K562 (cell line): ENCODE measurements around the gene EPGN. TPM values are rescaled to one million over a fixed set of nuclear protein-coding genes. Genes with fewer than 3 reads are reported as not detected.

ENCODE experiments used
- ASH1L ChIP-seq: fragments of 450-650 bp; IDR thresholded peaks from 2 replicates; pipeline ENCODE4 v1.6.1; 2018; ENCODE audit warnings: borderline replicate concordance, mild to moderate bottlenecking, low read depth; ENCODE audit not compliant: partially characterized antibody
- ATF3 ChIP-seq, 2 experiments: fragments of 450-650 bp in 1 of 2; sonication (generic) in 1 of 2; formaldehyde crosslinking in 1 of 2; IDR thresholded peaks in 1 of 2; conservative IDR thresholded peaks in 1 of 2; 2 replicates each; pipeline versions ENCODE4 v1.6.1 to v1.8.1; 2016 to 2023; ENCODE audit warnings: mild to moderate bottlenecking in 2 of 2, moderate library complexity in 2 of 2, inconsistent platforms in 1 of 2, missing genetic modification reagents in 1 of 2
- KLF10 ChIP-seq: fragments of 250-450 bp; sonication (Bioruptor Pico); IDR thresholded peaks from 2 replicates; pipeline ENCODE4 v1.6.1; 2021; ENCODE audit warnings: matching md5 sums
- REST ChIP-seq, 2 experiments: fragments of 450-650 bp; formaldehyde crosslinking in 1 of 2; IDR thresholded peaks; 2 replicates each; pipeline versions ENCODE4 v1.4.0 to v1.6.1; 2014 to 2020; ENCODE audit warnings: mild to moderate bottlenecking in 2 of 2, borderline replicate concordance in 1 of 2, low read depth in 1 of 2
- RFX1 ChIP-seq: fragments of 450-650 bp; IDR thresholded peaks from 2 replicates; pipeline ENCODE4 v1.6.1; 2016; ENCODE audit warnings: mild to moderate bottlenecking, moderate library complexity
- YY1 ChIP-seq, 3 experiments: IDR thresholded peaks; 2 replicates each; pipeline ENCODE4 v1.6.1; 2011; ENCODE audit warnings: low read length in 2 of 3, mild to moderate bottlenecking in 2 of 3, moderate library complexity in 2 of 3, borderline replicate concordance in 1 of 3, control low read depth in 1 of 3, low read depth in 1 of 3; ENCODE audit not compliant: insufficient read depth in 3 of 3, insufficient replicate concordance in 2 of 3, control insufficient read depth in 1 of 3, insufficient read length in 1 of 3; ENCODE audit errors: extremely low read depth in 1 of 3
- ZBTB33 ChIP-seq: sonication (generic); formaldehyde crosslinking; IDR thresholded peaks from 2 replicates; pipeline ENCODE4 v1.8.1; 2023; ENCODE audit warnings: mild to moderate bottlenecking, missing genetic modification reagents
- ZNF398 ChIP-seq: fragments of 250-450 bp; sonication (Bioruptor Pico); IDR thresholded peaks from 2 replicates; pipeline ENCODE4 v1.8.0; 2021; ENCODE audit warnings: moderate library complexity, mild to moderate bottlenecking, inconsistent platforms
- ZNF436 ChIP-seq: fragments of 250-450, 450-650 bp; sonication (Bioruptor Pico); formaldehyde crosslinking; IDR thresholded peaks from 2 replicates; pipeline ENCODE4 v1.7.0; 2020; ENCODE audit warnings: mild to moderate bottlenecking
- ZNF507 ChIP-seq: conservative IDR thresholded peaks from 2 replicates; pipeline ENCODE4 v1.6.1; 2017; ENCODE audit warnings: missing genetic modification characterization, missing compliant biosample characterization
- ZNF586 ChIP-seq: fragments of 450-650 bp; formaldehyde crosslinking; conservative IDR thresholded peaks from 2 replicates; pipeline ENCODE4 v1.4.0; 2020; ENCODE audit warnings: mild to moderate bottlenecking, moderate library complexity
- polyA plus RNA-seq, 8 experiments: library from polyadenylated mRNA; depleted of rRNA in 4 of 8; stranded (reverse) in 5 of 8; unstranded in 3 of 8; fragments of >200 nt; fragmentation: Nextera tagmentation in 2 of 8; fragmentation: Illumina TruSeq in 1 of 8; extraction: Ambion mirVana in 2 of 8; extraction: Trizol in 1 of 8; gene quantifications; 2 replicates each; pipeline versions ENCODE4 v1.2.1 to v1.2.3, GENCODE V29; 2011 to 2014; ENCODE audit warnings: inconsistent platforms in 1 of 8, missing spikeins in 1 of 8
- total RNA-seq, 7 experiments: library from RNA; depleted of rRNA in 6 of 7; stranded (reverse); fragments of >200 nt in 6 of 7; fragmentation: Illumina TruSeq in 2 of 7; extraction: Trizol in 2 of 7; gene quantifications; 2 replicates each; pipeline versions ENCODE4 v1.2.1 to v1.2.3, GENCODE V29; 2011 to 2021; ENCODE audit warnings: low replicate concordance in 1 of 7

The EPGN gene
- total and polyA plus RNA-seq, 9 of the 15 experiments (the other 6 are each of a cell fraction or from before 2014, with no cell fraction given): 0.10 to 0.56 TPM; not detected in 7

GRCh38 chr4:74364652-74365491 lies 56.6 kb downstream of the EPGN start, which contains the start of gene EREG (continued):
- TF ChIP-seq ZNF398: no peak
- TF ChIP-seq RFX1: peak; percentile 66
- TF ChIP-seq ZNF436 (CRISPR knock-in tag): no peak
- no peak for TF ChIP-seq YY1 (IDR thresholded peaks at IDR 0.05; ENCODE audit: borderline replicate concordance in 1 of 3, control insufficient read depth in 1 of 3, extremely low read depth in 1 of 3, insufficient read depth in 3 of 3, insufficient read length in 1 of 3, insufficient replicate concordance in 2 of 3, low read depth in 1 of 3, low read length in 2 of 3)
- no peak for TF ChIP-seq ZNF586 (CRISPR knock-in tag)
- no peak for TF ChIP-seq ZNF507 (tag)
- TF ChIP-seq ASH1L: no peak
- TF ChIP-seq ZBTB33 (CRISPR knock-in tag): no peak
- no peak for TF ChIP-seq ATF3 (IDR thresholded peaks at IDR 0.05)
- no peak for TF ChIP-seq ATF3 (CRISPR knock-in tag; conservative IDR thresholded peaks at IDR 0.05)
- no peak for TF ChIP-seq KLF10 (CRISPR knock-in tag)
- TF ChIP-seq REST (IDR thresholded peaks at IDR 0.05; ENCODE audit: borderline replicate concordance): no peak
- no peak for TF ChIP-seq REST (CRISPR knock-in tag; IDR thresholded peaks at IDR 0.05; ENCODE audit: low read depth)
